Smooth muscle cell (in vitro differentiated cells): ENCODE data around the gene UBE2R2. TPM values are rescaled to one million over a fixed set of nuclear protein-coding genes. Genes with fewer than 3 reads are reported as not detected.
"Not testable (repeated sequence)": the region's sequence is repeated elsewhere in the genome, so short reads cannot be mapped to it uniquely, and the experiment has no call there.

Experiments
- DNase-seq: peaks from one replicate; lab custom pipeline; 2025; ENCODE audit not compliant: unreplicated experiment; lab: John Stamatoyannopoulos, UW
- H2AFZ ChIP-seq: fragments of 200-600 bp; sonication (generic); 2 replicates; pipeline ENCODE4 v1.6.0; 2016; ENCODE audit warnings: antibody characterized with exemption, low read depth, mild to moderate bottlenecking
- H3F3A ChIP-seq: fragments of 200-600 bp; sonication (generic); 2 replicates; pipeline ENCODE4 v1.6.0; 2017; ENCODE audit warnings: antibody characterized with exemption, low read depth
- H3K27ac ChIP-seq: fragments of 200-600 bp; sonication (generic); 2 replicates; pipeline ENCODE4 v1.5.1; 2016; ENCODE audit warnings: low read depth, mild to moderate bottlenecking
- H3K27me3 ChIP-seq: fragments of 200-600 bp; sonication (generic); 2 replicates; pipeline ENCODE4 v1.6.1; 2016; ENCODE audit warnings: low read depth, mild to moderate bottlenecking
- H3K36me3 ChIP-seq: fragments of 200-600 bp; sonication (generic); 2 replicates; pipeline ENCODE4 v1.5.1; 2016; ENCODE audit warnings: low read depth
- H3K4me1 ChIP-seq: fragments of 200-600 bp; sonication (generic); 2 replicates; pipeline ENCODE4 v1.5.1; 2016; ENCODE audit warnings: low read depth
- H3K4me2 ChIP-seq: fragments of 200-600 bp; sonication (generic); 2 replicates; pipeline ENCODE4 v1.6.0; 2016; ENCODE audit warnings: mild to moderate bottlenecking
- H3K4me3 ChIP-seq: fragments of 200-600 bp; sonication (generic); 2 replicates; pipeline ENCODE4 v1.5.1; 2016; ENCODE audit warnings: mild to moderate bottlenecking
- H3K79me2 ChIP-seq: fragments of 200-600 bp; sonication (generic); 2 replicates; pipeline ENCODE4 v1.6.0; 2016; ENCODE audit warnings: low read depth, mild to moderate bottlenecking
- H3K9ac ChIP-seq: fragments of 200-600 bp; sonication (generic); 2 replicates; pipeline ENCODE4 v1.6.0; 2016; ENCODE audit warnings: low read depth
- H3K9me3 ChIP-seq: fragments of 200-600 bp; sonication (generic); replicated peaks from 2 replicates; pipeline ENCODE4 v1.5.1; 2016; ENCODE audit warnings: low read depth
- H4K20me1 ChIP-seq: fragments of 200-600 bp; sonication (generic); 2 replicates; pipeline ENCODE4 v1.6.0; 2016; ENCODE audit warnings: low read depth
- CTCF ChIP-seq: fragments of 200-600 bp; sonication (generic); IDR thresholded peaks from 2 replicates; pipeline ENCODE4 v1.5.1; 2017; ENCODE audit warnings: borderline replicate concordance, mild to moderate bottlenecking, antibody characterized with exemption; ENCODE audit not compliant: insufficient read depth, poor library complexity, severe bottlenecking
- WGBS: methylation state at CpG from one replicate; pipeline ENCODE4 v1.1.7; 2016; ENCODE audit warnings: low lambda C conversion rate; 5-methylcytosine and 5-hydroxymethylcytosine counted together
- polyA plus RNA-seq: library from polyadenylated mRNA; unstranded; fragments of >200 nt; fragmentation: Nextera tagmentation; extraction: Ambion mirVana; gene quantifications from 2 replicates; pipeline ENCODE4 v1.2.1, GENCODE V29; 2016
- total RNA-seq: library from RNA; depleted of rRNA; stranded (reverse); fragments of >200 nt; gene quantifications from 2 replicates; pipeline ENCODE4 v1.2.3, GENCODE V29; 2014

Gene UBE2R2
- total and polyA plus RNA-seq, 2 experiments from 2014 or later = 43.2 to 43.5 TPM

- H3K79me2 ChIP-seq = no peaks in the 10 kb centered on the region
- WGBS = 25% methylated on average over 1 of the region's 1 CpG
- H3F3A ChIP-seq = no peaks in the 10 kb centered on the region
- H3K27ac ChIP-seq = no peak overlapping the region
- peaks cover 5% of the 10 kb centered on the region for H3K27me3 ChIP-seq
- no peak for DNase-seq
- no peak overlapping the region for H2AFZ ChIP-seq
- H3K4me1 ChIP-seq = no peaks in the 10 kb centered on the region
- H3K9ac ChIP-seq = no peak overlapping the region
- H3K36me3 ChIP-seq = no peaks in the 10 kb centered on the region
- no peak overlapping the region for H3K4me2 ChIP-seq
- TF ChIP-seq CTCF = no peak
- no peak overlapping the region for H3K4me3 ChIP-seq
- no peaks in the 10 kb centered on the region for H4K20me1 ChIP-seq
- no peaks in the 10 kb centered on the region for H3K9me3 ChIP-seq
These were observed 29.1 kb upstream of the UBE2R2 start for GRCh38 chr9:33787839-33788238.

- not testable (repeated sequence) for H3K79me2 ChIP-seq, H3F3A ChIP-seq, H3K4me2 ChIP-seq, H3K4me1 ChIP-seq, H2AFZ ChIP-seq, H4K20me1 ChIP-seq, H3K36me3 ChIP-seq, DNase-seq, H3K27ac ChIP-seq, H3K4me3 ChIP-seq, H3K27me3 ChIP-seq, H3K9ac ChIP-seq, H3K9me3 ChIP-seq
- WGBS = 86% methylated on average over 2 of the region's 2 CpGs
These were observed 27.5 kb upstream of the UBE2R2 start for GRCh38 chr9:33789429-33789828.

- no peak overlapping the region for H3K4me3 ChIP-seq
- H3K4me1 ChIP-seq = no peaks in the 10 kb centered on the region
- H3K9me3 ChIP-seq = no peaks in the 10 kb centered on the region
- no peak for DNase-seq
- H3K36me3 ChIP-seq = no peaks in the 10 kb centered on the region
- H4K20me1 ChIP-seq = no peaks in the 10 kb centered on the region
- H3K27me3 ChIP-seq = peaks cover 5% of the 10 kb centered on the region
- no peak overlapping the region for H3K27ac ChIP-seq
- TF ChIP-seq CTCF = no peak
- no peaks in the 10 kb centered on the region for H3F3A ChIP-seq
- no peak overlapping the region for H3K9ac ChIP-seq
- H3K4me2 ChIP-seq = no peak overlapping the region
- no peaks in the 10 kb centered on the region for H3K79me2 ChIP-seq
- WGBS = 47% methylated on average over 2 of the region's 2 CpGs
- H2AFZ ChIP-seq = no peak overlapping the region
These were observed 25.8 kb upstream of the UBE2R2 start for GRCh38 chr9:33791117-33791516.

- H3K9ac ChIP-seq, H3K4me3 ChIP-seq: not testable (repeated sequence)
These were observed 23.5 kb upstream of the UBE2R2 start for GRCh38 chr9:33793496-33793895.

GRCh38 chr9:33794560-33794959, 22.4 kb upstream of the UBE2R2 start:
- no peak for DNase-seq
- Histone ChIP-seq H3K36me3 (no peaks in the 10 kb centered on the region), H3K79me2 (no peaks in the 10 kb centered on the region), H2AFZ (no peak overlapping the region), H4K20me1 (no peaks in the 10 kb centered on the region), H3F3A (no peaks in the 10 kb centered on the region), H3K27me3 (no peaks in the 10 kb centered on the region), H3K27ac (no peak overlapping the region), H3K4me1 (no peaks in the 10 kb centered on the region), H3K4me3 (no peak overlapping the region), H3K9me3 (no peaks in the 10 kb centered on the region), H3K9ac (no peak overlapping the region), H3K4me2 (no peak overlapping the region)
- 72% methylated on average over 2 of the region's 2 CpGs for WGBS
- TF ChIP-seq CTCF = no peak

More at GRCh38 chr9:33793496-33793895, 23.5 kb upstream of the UBE2R2 start:
- not testable (repeated sequence) for H4K20me1 ChIP-seq, H3K79me2 ChIP-seq, H3F3A ChIP-seq, H2AFZ ChIP-seq, H3K27me3 ChIP-seq, H3K4me2 ChIP-seq, DNase-seq, H3K27ac ChIP-seq, H3K4me1 ChIP-seq, H3K36me3 ChIP-seq, H3K9me3 ChIP-seq
- 88% methylated on average over 1 of the region's 1 CpG for WGBS
